ENCODE results near the gene SELENOO. TPM values are rescaled to one million over a fixed set of nuclear protein-coding genes. Genes with fewer than 3 reads are reported as not detected.

Gene SELENOO
- total RNA-seq, 1 experiment from 2014 or later: 41.3 TPM

GRCh38 chr22:50216055-50216683 lies 15.4 kb downstream of the SELENOO start:
- H3K9me3 ChIP-seq (ENCODE audit: low read depth, low read length, poor library complexity, severe bottlenecking): no peaks in the 10 kb centered on the region
- DNase-seq (ENCODE audit: low spot score): no peak
- peaks cover 14% of the 10 kb centered on the region for H3K4me1 ChIP-seq (ENCODE audit: insufficient read depth, low read length, poor library complexity, severe bottlenecking)
- TF ChIP-seq EZH2 (IDR thresholded peaks at IDR 0.05; ENCODE audit: borderline replicate concordance, low read depth, low read length, poor library complexity, severe bottlenecking) (no peak), CTCF (conservative IDR thresholded peaks at IDR 0.05; ENCODE audit: low read depth, low read length) (no peak)
- no peak overlapping the region for H3K4me3 ChIP-seq (ENCODE audit: low read depth, low read length, poor library complexity, severe bottlenecking)
- H3K36me3 ChIP-seq (ENCODE audit: insufficient read depth, low read length, poor library complexity, severe bottlenecking): peaks cover 68% of the 10 kb centered on the region
- no peak overlapping the region for H3K27ac ChIP-seq (ENCODE audit: low read depth, low read length, poor library complexity, severe bottlenecking)
- intact Hi-C loops (cut with micrococcal nuclease; ENCODE audit: unreplicated experiment): no loop called here
- ChIA-PET POLR2A (ENCODE audit: low non-redundant PET) (interaction anchor here (0.6 to 0.7 kb wide), 2 partner anchors 168 to 251 kb away, joined by 4 read pairs; no protein-coding TSS in a partner anchor), CTCF (no interaction called here)
- no peaks in the 10 kb centered on the region for H3K27me3 ChIP-seq (replicated peaks; ENCODE audit: insufficient read depth, low read depth, low read length, poor library complexity)
- BruUV-seq (replicated peaks): no TSS peak

GRCh38 chr22:50216684-50217520 lies 16.1 kb downstream of the SELENOO start:
- ChIA-PET CTCF (no interaction called here), POLR2A (ENCODE audit: low non-redundant PET) (interaction anchor here (0.6 kb wide), 1 partner anchor 250 kb away, joined by 4 read pairs; no protein-coding TSS in a partner anchor)
- intact Hi-C loops (cut with micrococcal nuclease; ENCODE audit: unreplicated experiment): no loop called here
- no peak overlapping the region for H3K4me3 ChIP-seq (ENCODE audit: low read depth, low read length, poor library complexity, severe bottlenecking)
- no TSS peak for BruUV-seq (replicated peaks)
- no peak for DNase-seq (ENCODE audit: low spot score)
- no peak for TF ChIP-seq EZH2 (IDR thresholded peaks at IDR 0.05; ENCODE audit: borderline replicate concordance, low read depth, low read length, poor library complexity, severe bottlenecking)
- TF ChIP-seq CTCF (conservative IDR thresholded peaks at IDR 0.05; ENCODE audit: low read depth, low read length): no peak
- no peaks in the 10 kb centered on the region for H3K27me3 ChIP-seq (replicated peaks; ENCODE audit: insufficient read depth, low read depth, low read length, poor library complexity)
- H3K9me3 ChIP-seq (ENCODE audit: low read depth, low read length, poor library complexity, severe bottlenecking): no peaks in the 10 kb centered on the region
- peaks cover 70% of the 10 kb centered on the region for H3K36me3 ChIP-seq (ENCODE audit: insufficient read depth, low read length, poor library complexity, severe bottlenecking)
- peaks cover 14% of the 10 kb centered on the region for H3K4me1 ChIP-seq (ENCODE audit: insufficient read depth, low read length, poor library complexity, severe bottlenecking)
- no peak overlapping the region for H3K27ac ChIP-seq (ENCODE audit: low read depth, low read length, poor library complexity, severe bottlenecking)

- intact Hi-C loops (cut with micrococcal nuclease; ENCODE audit: unreplicated experiment): no loop called here
- BruUV-seq (replicated peaks): no TSS peak
- POLR2A ChIA-PET (ENCODE audit: low non-redundant PET): no interaction called here
- Histone ChIP-seq H3K9me3 (ENCODE audit: low read depth, low read length, poor library complexity, severe bottlenecking) (no peaks in the 10 kb centered on the region), H3K27ac (ENCODE audit: low read depth, low read length, poor library complexity, severe bottlenecking) (no peak overlapping the region), H3K36me3 (ENCODE audit: insufficient read depth, low read length, poor library complexity, severe bottlenecking) (peaks cover 70% of the 10 kb centered on the region), H3K4me1 (ENCODE audit: insufficient read depth, low read length, poor library complexity, severe bottlenecking) (peaks cover 14% of the 10 kb centered on the region), H3K27me3 (replicated peaks; ENCODE audit: insufficient read depth, low read depth, low read length, poor library complexity) (no peaks in the 10 kb centered on the region), H3K4me3 (ENCODE audit: low read depth, low read length, poor library complexity, severe bottlenecking) (no peak overlapping the region)
- CTCF ChIA-PET: no interaction called here
- no peak for TF ChIP-seq CTCF (conservative IDR thresholded peaks at IDR 0.05; ENCODE audit: low read depth, low read length)
- TF ChIP-seq EZH2 (IDR thresholded peaks at IDR 0.05; ENCODE audit: borderline replicate concordance, low read depth, low read length, poor library complexity, severe bottlenecking): no peak
- no peak for DNase-seq (ENCODE audit: low spot score)
Measured at GRCh38 chr22:50217543-50218152, 16.8 kb downstream of the SELENOO start.

All from A673 (cell line).